ENCODE measurements around the gene NAV1. TPM values are rescaled to one million over a fixed set of nuclear protein-coding genes. Genes with fewer than 3 reads are reported as not detected.
A peak's percentile ranks its signal among the peaks of the same experiment; 100 is the strongest.

NAV1 gene
- total and polyA plus RNA-seq, 4 donors = 1.1 to 2.0 (median 1.3) TPM

DNA sequence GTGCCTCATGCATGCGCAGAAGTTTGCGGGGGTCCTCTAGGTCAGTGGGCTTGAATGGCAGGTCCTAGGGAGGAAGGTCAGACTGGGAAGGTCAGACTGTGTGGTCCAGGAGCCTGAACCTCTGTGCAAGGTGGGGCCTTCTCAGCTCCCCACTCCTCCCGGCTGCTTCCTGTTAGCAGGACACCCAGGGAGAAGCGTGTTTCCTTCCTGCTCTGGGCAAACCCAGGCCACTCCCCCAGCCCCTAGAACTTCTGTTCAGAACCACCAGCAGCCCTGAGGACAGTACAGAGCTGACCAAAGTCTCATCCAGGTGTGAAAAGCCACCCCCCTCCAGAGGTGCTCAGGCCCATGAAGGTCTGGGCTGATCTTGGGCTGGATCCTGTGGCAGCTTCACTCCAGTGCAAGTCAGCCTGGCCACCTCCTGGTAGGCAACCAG, 29.9 kb downstream of the NAV1 start:
- 86% methylated on average over 4 of the region's 4 CpGs for WGBS
- no peaks in the 10 kb centered on the region for H3K27me3 ChIP-seq (ENCODE audit: control insufficient read depth in 4 of 4, insufficient read depth in 4 of 4, low read length in 3 of 4)
- H3K9me3 ChIP-seq (ENCODE audit: control insufficient read depth in 4 of 4, low read length in 3 of 4) = no peaks in the 10 kb centered on the region
- no peak for DNase-seq (ENCODE audit: low spot score)
- H3K4me1 ChIP-seq (ENCODE audit: control insufficient read depth in 4 of 4, insufficient read depth in 4 of 4, low read length in 3 of 4) = no peaks in the 10 kb centered on the region
- H3K36me3 ChIP-seq (ENCODE audit: control insufficient read depth in 4 of 4, insufficient read depth in 3 of 4, low read depth in 1 of 4, low read length in 3 of 4) = no peaks in the 10 kb centered on the region
- H3K9ac ChIP-seq (ENCODE audit: low read depth in 1 of 2, low read length in 2 of 2) = no peak overlapping the region
- no peak overlapping the region for H3K27ac ChIP-seq (ENCODE audit: low read depth in 1 of 2, low read length in 2 of 2)
- TF ChIP-seq TAF1 (conservative IDR thresholded peaks at IDR 0.05) (no peak), JUND (IDR thresholded peaks at IDR 0.05) (no peak), RXRA (IDR thresholded peaks at IDR 0.05) (no peak), EGR1 (IDR thresholded peaks at IDR 0.05; ENCODE audit: low read depth in 2 of 2) (no peak), NR2F2 (IDR thresholded peaks at IDR 0.05) (no peak), YY1 (IDR thresholded peaks at IDR 0.05) (no peak), SP1 (IDR thresholded peaks at IDR 0.05) (no peak), RAD21 (IDR thresholded peaks at IDR 0.05) (no peak)
- TF ChIP-seq, protein P1, sequence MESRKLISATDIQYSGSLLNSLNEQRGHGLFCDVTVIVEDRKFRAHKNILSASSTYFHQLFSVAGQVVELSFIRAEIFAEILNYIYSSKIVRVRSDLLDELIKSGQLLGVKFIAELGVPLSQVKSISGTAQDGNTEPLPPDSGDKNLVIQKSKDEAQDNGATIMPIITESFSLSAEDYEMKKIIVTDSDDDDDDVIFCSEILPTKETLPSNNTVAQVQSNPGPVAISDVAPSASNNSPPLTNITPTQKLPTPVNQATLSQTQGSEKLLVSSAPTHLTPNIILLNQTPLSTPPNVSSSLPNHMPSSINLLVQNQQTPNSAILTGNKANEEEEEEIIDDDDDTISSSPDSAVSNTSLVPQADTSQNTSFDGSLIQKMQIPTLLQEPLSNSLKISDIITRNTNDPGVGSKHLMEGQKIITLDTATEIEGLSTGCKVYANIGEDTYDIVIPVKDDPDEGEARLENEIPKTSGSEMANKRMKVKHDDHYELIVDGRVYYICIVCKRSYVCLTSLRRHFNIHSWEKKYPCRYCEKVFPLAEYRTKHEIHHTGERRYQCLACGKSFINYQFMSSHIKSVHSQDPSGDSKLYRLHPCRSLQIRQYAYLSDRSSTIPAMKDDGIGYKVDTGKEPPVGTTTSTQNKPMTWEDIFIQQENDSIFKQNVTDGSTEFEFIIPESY (IDR thresholded peaks at IDR 0.05) = no peak
- TF ChIP-seq, protein P2, sequence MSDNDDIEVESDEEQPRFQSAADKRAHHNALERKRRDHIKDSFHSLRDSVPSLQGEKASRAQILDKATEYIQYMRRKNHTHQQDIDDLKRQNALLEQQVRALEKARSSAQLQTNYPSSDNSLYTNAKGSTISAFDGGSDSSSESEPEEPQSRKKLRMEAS (IDR thresholded peaks at IDR 0.05) = no peak
- TF ChIP-seq, protein P3, sequence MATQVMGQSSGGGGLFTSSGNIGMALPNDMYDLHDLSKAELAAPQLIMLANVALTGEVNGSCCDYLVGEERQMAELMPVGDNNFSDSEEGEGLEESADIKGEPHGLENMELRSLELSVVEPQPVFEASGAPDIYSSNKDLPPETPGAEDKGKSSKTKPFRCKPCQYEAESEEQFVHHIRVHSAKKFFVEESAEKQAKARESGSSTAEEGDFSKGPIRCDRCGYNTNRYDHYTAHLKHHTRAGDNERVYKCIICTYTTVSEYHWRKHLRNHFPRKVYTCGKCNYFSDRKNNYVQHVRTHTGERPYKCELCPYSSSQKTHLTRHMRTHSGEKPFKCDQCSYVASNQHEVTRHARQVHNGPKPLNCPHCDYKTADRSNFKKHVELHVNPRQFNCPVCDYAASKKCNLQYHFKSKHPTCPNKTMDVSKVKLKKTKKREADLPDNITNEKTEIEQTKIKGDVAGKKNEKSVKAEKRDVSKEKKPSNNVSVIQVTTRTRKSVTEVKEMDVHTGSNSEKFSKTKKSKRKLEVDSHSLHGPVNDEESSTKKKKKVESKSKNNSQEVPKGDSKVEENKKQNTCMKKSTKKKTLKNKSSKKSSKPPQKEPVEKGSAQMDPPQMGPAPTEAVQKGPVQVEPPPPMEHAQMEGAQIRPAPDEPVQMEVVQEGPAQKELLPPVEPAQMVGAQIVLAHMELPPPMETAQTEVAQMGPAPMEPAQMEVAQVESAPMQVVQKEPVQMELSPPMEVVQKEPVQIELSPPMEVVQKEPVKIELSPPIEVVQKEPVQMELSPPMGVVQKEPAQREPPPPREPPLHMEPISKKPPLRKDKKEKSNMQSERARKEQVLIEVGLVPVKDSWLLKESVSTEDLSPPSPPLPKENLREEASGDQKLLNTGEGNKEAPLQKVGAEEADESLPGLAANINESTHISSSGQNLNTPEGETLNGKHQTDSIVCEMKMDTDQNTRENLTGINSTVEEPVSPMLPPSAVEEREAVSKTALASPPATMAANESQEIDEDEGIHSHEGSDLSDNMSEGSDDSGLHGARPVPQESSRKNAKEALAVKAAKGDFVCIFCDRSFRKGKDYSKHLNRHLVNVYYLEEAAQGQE (IDR thresholded peaks at IDR 0.05) = no peak
- TF ChIP-seq, protein P4, sequence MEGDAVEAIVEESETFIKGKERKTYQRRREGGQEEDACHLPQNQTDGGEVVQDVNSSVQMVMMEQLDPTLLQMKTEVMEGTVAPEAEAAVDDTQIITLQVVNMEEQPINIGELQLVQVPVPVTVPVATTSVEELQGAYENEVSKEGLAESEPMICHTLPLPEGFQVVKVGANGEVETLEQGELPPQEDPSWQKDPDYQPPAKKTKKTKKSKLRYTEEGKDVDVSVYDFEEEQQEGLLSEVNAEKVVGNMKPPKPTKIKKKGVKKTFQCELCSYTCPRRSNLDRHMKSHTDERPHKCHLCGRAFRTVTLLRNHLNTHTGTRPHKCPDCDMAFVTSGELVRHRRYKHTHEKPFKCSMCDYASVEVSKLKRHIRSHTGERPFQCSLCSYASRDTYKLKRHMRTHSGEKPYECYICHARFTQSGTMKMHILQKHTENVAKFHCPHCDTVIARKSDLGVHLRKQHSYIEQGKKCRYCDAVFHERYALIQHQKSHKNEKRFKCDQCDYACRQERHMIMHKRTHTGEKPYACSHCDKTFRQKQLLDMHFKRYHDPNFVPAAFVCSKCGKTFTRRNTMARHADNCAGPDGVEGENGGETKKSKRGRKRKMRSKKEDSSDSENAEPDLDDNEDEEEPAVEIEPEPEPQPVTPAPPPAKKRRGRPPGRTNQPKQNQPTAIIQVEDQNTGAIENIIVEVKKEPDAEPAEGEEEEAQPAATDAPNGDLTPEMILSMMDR (IDR thresholded peaks at IDR 0.05; ENCODE audit: low read depth, low read length, missing input control) = no peak
- H3K4me3 ChIP-seq (ENCODE audit: low read depth in 1 of 3, low read length in 3 of 3) = no peak overlapping the region

DNA sequence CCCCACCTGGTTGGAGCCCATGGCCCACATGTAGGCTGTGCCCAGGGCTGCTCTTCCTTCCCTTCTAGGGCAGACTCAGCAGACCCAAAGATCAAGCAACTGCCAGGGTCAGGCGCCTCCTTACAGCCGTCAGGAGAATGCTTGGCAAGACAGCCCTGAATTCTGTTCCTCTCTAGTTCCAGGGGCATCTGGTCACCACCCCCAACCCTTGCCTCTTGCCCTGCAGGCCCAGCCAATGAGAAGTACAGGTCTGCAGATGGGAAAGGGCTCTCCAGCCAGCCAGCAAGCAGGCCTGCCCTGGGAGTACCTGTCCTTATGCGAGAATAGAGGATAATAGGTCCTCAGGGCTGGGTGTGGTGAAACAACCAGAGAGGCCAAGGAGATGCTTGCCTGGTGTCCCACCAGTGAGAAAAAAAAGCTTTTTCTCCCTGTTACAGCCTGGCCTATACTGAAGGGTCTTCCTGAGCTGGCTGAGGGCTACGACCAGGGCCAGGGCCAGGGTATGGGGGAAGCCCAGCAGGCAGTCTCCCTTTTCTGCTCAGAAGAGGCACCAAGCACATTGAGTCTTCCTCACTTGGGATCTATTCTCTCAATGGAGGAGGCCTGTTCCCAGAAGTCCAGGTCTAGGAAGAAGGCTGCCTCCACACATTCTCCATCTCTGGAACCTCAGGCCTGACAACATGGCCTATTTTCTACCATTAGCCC, 31.4 kb downstream of the NAV1 start:
- Histone ChIP-seq H3K27me3 (ENCODE audit: control insufficient read depth in 4 of 4, insufficient read depth in 4 of 4, low read length in 3 of 4) (no peaks in the 10 kb centered on the region), H3K9ac (ENCODE audit: low read depth in 1 of 2, low read length in 2 of 2) (no peak overlapping the region), H3K27ac (ENCODE audit: low read depth in 1 of 2, low read length in 2 of 2) (peak overlapping the region in 1 of 2 donors; percentile 12), H3K9me3 (ENCODE audit: control insufficient read depth in 4 of 4, low read length in 3 of 4) (no peaks in the 10 kb centered on the region), H3K4me3 (ENCODE audit: low read depth in 1 of 3, low read length in 3 of 3) (no peak overlapping the region), H3K36me3 (ENCODE audit: control insufficient read depth in 4 of 4, insufficient read depth in 3 of 4, low read depth in 1 of 4, low read length in 3 of 4) (no peaks in the 10 kb centered on the region), H3K4me1 (ENCODE audit: control insufficient read depth in 4 of 4, insufficient read depth in 4 of 4, low read length in 3 of 4) (no peaks in the 10 kb centered on the region)
- no peak for DNase-seq (ENCODE audit: low spot score)
- WGBS = 89% methylated on average over 4 of the region's 4 CpGs
- TF ChIP-seq, protein P5, sequence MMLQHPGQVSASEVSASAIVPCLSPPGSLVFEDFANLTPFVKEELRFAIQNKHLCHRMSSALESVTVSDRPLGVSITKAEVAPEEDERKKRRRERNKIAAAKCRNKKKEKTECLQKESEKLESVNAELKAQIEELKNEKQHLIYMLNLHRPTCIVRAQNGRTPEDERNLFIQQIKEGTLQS (IDR thresholded peaks at IDR 0.05) = no peak
- TF ChIP-seq, protein P3 (IDR thresholded peaks at IDR 0.05) = no peak
- TF ChIP-seq, protein P2 (IDR thresholded peaks at IDR 0.05) = no peak
- TF ChIP-seq RAD21 (IDR thresholded peaks at IDR 0.05) = no peak
- TF ChIP-seq FOXA1 (IDR thresholded peaks at IDR 0.05) = no peak
- TF ChIP-seq HNF4A (conservative IDR thresholded peaks at IDR 0.05) = no peak
- TF ChIP-seq JUND (IDR thresholded peaks at IDR 0.05) = no peak
- TF ChIP-seq FOXA2 (IDR thresholded peaks at IDR 0.05) = no peak
- TF ChIP-seq YY1 (IDR thresholded peaks at IDR 0.05) = no peak
- TF ChIP-seq, protein P1 (IDR thresholded peaks at IDR 0.05) = no peak
